HepG2 (cell line): Measurements from ENCODE around the gene OR2V2.

Experiments used
- ATF3 ChIP-seq: sonication (generic); formaldehyde crosslinking; IDR thresholded peaks from 2 replicates; pipeline ENCODE4 v1.4.0; 2020; ENCODE audit warnings: missing genetic modification reagents
- CTCF ChIP-seq: sonication (generic); formaldehyde crosslinking; IDR thresholded peaks from 2 replicates; pipeline ENCODE4 v1.5.0; 2020; ENCODE audit warnings: mild to moderate bottlenecking, missing genetic modification reagents, moderate library complexity
- JUN ChIP-seq: sonication (generic); formaldehyde crosslinking; IDR thresholded peaks from 2 replicates; pipeline ENCODE4 v1.4.0; 2020; ENCODE audit warnings: mild to moderate bottlenecking, missing genetic modification reagents
- NFYB ChIP-seq: sonication (generic); formaldehyde crosslinking; IDR thresholded peaks from 2 replicates; pipeline ENCODE4 v1.4.0; 2020; ENCODE audit warnings: missing genetic modification reagents
- NPAS2 ChIP-seq: sonication (generic); formaldehyde crosslinking; IDR thresholded peaks from 2 replicates; pipeline ENCODE4 v1.8.0; 2022; ENCODE audit warnings: mild to moderate bottlenecking, missing genetic modification reagents, borderline replicate concordance
- PCBP1 ChIP-seq: fragments of 200-400 bp; formaldehyde crosslinking; IDR thresholded peaks from 2 replicates; pipeline ENCODE4 v1.6.1; 2017; ENCODE audit warnings: mild to moderate bottlenecking, low read depth, low read length, borderline replicate concordance
- ZBTB1 ChIP-seq: sonication (generic); formaldehyde crosslinking; IDR thresholded peaks from 2 replicates; pipeline ENCODE4 v1.4.0; 2020; ENCODE audit warnings: missing genetic modification reagents, borderline replicate concordance
- ZBTB20 ChIP-seq: sonication (generic); formaldehyde crosslinking; IDR thresholded peaks from 2 replicates; pipeline ENCODE4 v1.8.1; 2023; ENCODE audit warnings: missing genetic modification reagents, low read depth, mild to moderate bottlenecking, borderline replicate concordance
- ZNF121 ChIP-seq: sonication (generic); formaldehyde crosslinking; IDR thresholded peaks from 2 replicates; pipeline ENCODE4 v1.5.0; 2020; ENCODE audit warnings: mild to moderate bottlenecking, missing genetic modification reagents
- ZNF274 ChIP-seq: sonication (generic); formaldehyde crosslinking; IDR thresholded peaks from 2 replicates; pipeline ENCODE4 v1.5.1; 2020; ENCODE audit warnings: mild to moderate bottlenecking, missing genetic modification reagents
- ZNF543 ChIP-seq: sonication (generic); formaldehyde crosslinking; IDR thresholded peaks from 2 replicates; pipeline ENCODE4 v1.4.0; 2020; ENCODE audit warnings: mild to moderate bottlenecking, missing genetic modification reagents
- ZNF605 ChIP-seq: sonication (generic); formaldehyde crosslinking; IDR thresholded peaks from 2 replicates; pipeline ENCODE4 v1.8.0; 2022; ENCODE audit warnings: mild to moderate bottlenecking, missing genetic modification reagents

GRCh38 chr5:181098762-181099601 lies 48.4 kb upstream of the OR2V2 start:
- no peak for TF ChIP-seq ZNF121 (CRISPR knock-in tag)
- no peak for TF ChIP-seq ZNF274 (CRISPR knock-in tag)
- no peak for TF ChIP-seq JUN (CRISPR knock-in tag)
- TF ChIP-seq ZBTB1 (CRISPR knock-in tag): no peak
- TF ChIP-seq NPAS2 (CRISPR knock-in tag): no peak
- TF ChIP-seq ZNF605 (CRISPR knock-in tag): no peak
- no peak for TF ChIP-seq CTCF (CRISPR knock-in tag)
- no peak for TF ChIP-seq ZBTB20 (CRISPR knock-in tag)
- TF ChIP-seq NFYB (CRISPR knock-in tag): no peak
- TF ChIP-seq ATF3 (CRISPR knock-in tag): no peak
- TF ChIP-seq PCBP1: no peak
- TF ChIP-seq ZNF543 (CRISPR knock-in tag): no peak
